GM21737 (cell line): ENCODE data around the gene CLEC18B.
"Not testable (repeated sequence)": the region's sequence is repeated elsewhere in the genome, so short reads cannot be mapped to it uniquely, and the experiment has no call there.

Source experiments
- ATAC-seq: cut with Tn5 transposase; IDR thresholded peaks from one replicate; pipeline ENCODE4 v1.9.1; 2021; ENCODE audit warnings: mild to moderate bottlenecking, moderate library complexity; ENCODE audit not compliant: unreplicated experiment

The CLEC18B gene

GRCh38 chr16:74409185-74409981 lies 11.9 kb downstream of the CLEC18B start:
- ATAC-seq, result not testable (repeated sequence)

- not testable (repeated sequence) for ATAC-seq
Measured at GRCh38 chr16:74407362-74407705, 13.9 kb downstream of the CLEC18B start.

GRCh38 chr16:74406600-74407361 lies 14.5 kb downstream of the CLEC18B start:
- not testable (repeated sequence) for ATAC-seq

GRCh38 chr16:74404148-74404933 lies 16.9 kb downstream of the CLEC18B start:
- ATAC-seq, result not testable (repeated sequence)

- not testable (repeated sequence) for ATAC-seq
Measured at GRCh38 chr16:74400238-74400637, 21.0 kb downstream of the CLEC18B start.

- ATAC-seq, result not testable (repeated sequence)
Measured at GRCh38 chr16:74398212-74398895, 22.9 kb downstream of the CLEC18B start.

- not testable (repeated sequence) for ATAC-seq
Measured at GRCh38 chr16:74396521-74397017, 24.7 kb downstream of the CLEC18B start.

GRCh38 chr16:74394604-74395003 lies 26.7 kb downstream of the CLEC18B start:
- ATAC-seq, result not testable (repeated sequence)

GRCh38 chr16:74394131-74394530 lies 27.1 kb downstream of the CLEC18B start:
- not testable (repeated sequence) for ATAC-seq

GRCh38 chr16:74391454-74392050 lies 29.7 kb downstream of the CLEC18B start:
- not testable (repeated sequence) for ATAC-seq

- ATAC-seq, result not testable (repeated sequence)
Measured at GRCh38 chr16:74382339-74383034, 38.8 kb downstream of the CLEC18B start.

- ATAC-seq, result not testable (repeated sequence)
Measured at GRCh38 chr16:74373847-74374184, 47.5 kb downstream of the CLEC18B start.

GRCh38 chr16:74372953-74373846 lies 48.1 kb downstream of the CLEC18B start:
- ATAC-seq, result no peak

- ATAC-seq, result no peak
Measured at GRCh38 chr16:74372369-74372768, 48.9 kb downstream of the CLEC18B start.

GRCh38 chr16:74370338-74371135 lies 50.7 kb downstream of the CLEC18B start:
- ATAC-seq, result not testable (repeated sequence)

- peak; percentile 94 for ATAC-seq
Measured at GRCh38 chr16:74368002-74368911, 53.0 kb downstream of the CLEC18B start.
